GM12865 (cell line): ENCODE measurements around the gene JAG2.

Experiments used
- DNase-seq: peaks from one replicate; pipeline ENCODE4 v3.0.0; 2010; ENCODE audit warnings: low read depth
- H3K4me3 ChIP-seq: 2 replicates; pipeline ENCODE4 v1.5.1; 2011; ENCODE audit warnings: mild to moderate bottlenecking, low read depth, low read length, control low read depth
- CTCF ChIP-seq: IDR thresholded peaks from 2 replicates; pipeline ENCODE4 v1.5.1; 2011; ENCODE audit warnings: low read length, control low read depth, low read depth, inconsistent platforms; ENCODE audit not compliant: insufficient read depth; ENCODE audit errors: missing control alignments

JAG2 gene

GRCh38 chr14:105165134-105165704 lies 3.4 kb downstream of the JAG2 start:
- DNase-seq, result no peak
- no peak overlapping the region for H3K4me3 ChIP-seq
- no peak for TF ChIP-seq CTCF

- TF ChIP-seq CTCF, result no peak
- H3K4me3 ChIP-seq, result no peak overlapping the region
- no peak for DNase-seq
Observed at GRCh38 chr14:105163040-105163742, 5.4 kb downstream of the JAG2 start.

GRCh38 chr14:105162669-105162979 lies 6.0 kb downstream of the JAG2 start:
- DNase-seq, result no peak
- TF ChIP-seq CTCF, result no peak
- H3K4me3 ChIP-seq, result no peak overlapping the region

GRCh38 chr14:105161964-105162668 lies 6.5 kb downstream of the JAG2 start:
- no peak overlapping the region for H3K4me3 ChIP-seq
- DNase-seq, result no peak
- TF ChIP-seq CTCF, result no peak

GRCh38 chr14:105161309-105161708 lies 7.3 kb downstream of the JAG2 start:
- TF ChIP-seq CTCF, result no peak
- DNase-seq, result no peak
- no peak overlapping the region for H3K4me3 ChIP-seq

GRCh38 chr14:105160776-105161175 lies 7.8 kb downstream of the JAG2 start:
- no peak for TF ChIP-seq CTCF
- no peak overlapping the region for H3K4me3 ChIP-seq
- DNase-seq, result no peak

- no peak for DNase-seq
- no peak overlapping the region for H3K4me3 ChIP-seq
- no peak for TF ChIP-seq CTCF
Observed at GRCh38 chr14:105159344-105159743, 9.2 kb downstream of the JAG2 start.
